ENCODE measurements around the gene GATA5.

GATA5 gene

GRCh38 chr20:62484478-62484877, 8.7 kb upstream of the GATA5 start:
- TF ChIP-seq, protein P1, sequence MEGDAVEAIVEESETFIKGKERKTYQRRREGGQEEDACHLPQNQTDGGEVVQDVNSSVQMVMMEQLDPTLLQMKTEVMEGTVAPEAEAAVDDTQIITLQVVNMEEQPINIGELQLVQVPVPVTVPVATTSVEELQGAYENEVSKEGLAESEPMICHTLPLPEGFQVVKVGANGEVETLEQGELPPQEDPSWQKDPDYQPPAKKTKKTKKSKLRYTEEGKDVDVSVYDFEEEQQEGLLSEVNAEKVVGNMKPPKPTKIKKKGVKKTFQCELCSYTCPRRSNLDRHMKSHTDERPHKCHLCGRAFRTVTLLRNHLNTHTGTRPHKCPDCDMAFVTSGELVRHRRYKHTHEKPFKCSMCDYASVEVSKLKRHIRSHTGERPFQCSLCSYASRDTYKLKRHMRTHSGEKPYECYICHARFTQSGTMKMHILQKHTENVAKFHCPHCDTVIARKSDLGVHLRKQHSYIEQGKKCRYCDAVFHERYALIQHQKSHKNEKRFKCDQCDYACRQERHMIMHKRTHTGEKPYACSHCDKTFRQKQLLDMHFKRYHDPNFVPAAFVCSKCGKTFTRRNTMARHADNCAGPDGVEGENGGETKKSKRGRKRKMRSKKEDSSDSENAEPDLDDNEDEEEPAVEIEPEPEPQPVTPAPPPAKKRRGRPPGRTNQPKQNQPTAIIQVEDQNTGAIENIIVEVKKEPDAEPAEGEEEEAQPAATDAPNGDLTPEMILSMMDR (IDR thresholded peaks at IDR 0.05; ENCODE audit: control insufficient read depth, extremely low read depth, insufficient read depth): no peak
- DNase-seq (ENCODE audit: low read depth): no peak

GRCh38 chr20:62483613-62484458, 8.0 kb upstream of the GATA5 start:
- TF ChIP-seq, protein P1 (IDR thresholded peaks at IDR 0.05; ENCODE audit: control insufficient read depth, extremely low read depth, insufficient read depth): no peak
- DNase-seq (ENCODE audit: low read depth): no peak

More at GRCh38 chr20:62484478-62484877, 8.7 kb upstream of the GATA5 start:
- H3K4me3 ChIP-seq (ENCODE audit: low read depth, low read length): no peak overlapping the region

GRCh38 chr20:62482974-62483373, 7.2 kb upstream of the GATA5 start:
- no peak for DNase-seq (ENCODE audit: low read depth)
- TF ChIP-seq, protein P1 (IDR thresholded peaks at IDR 0.05; ENCODE audit: control insufficient read depth, extremely low read depth, insufficient read depth): no peak
- no peak overlapping the region for H3K4me3 ChIP-seq (ENCODE audit: low read depth, low read length)

More at GRCh38 chr20:62483613-62484458, 8.0 kb upstream of the GATA5 start:
- no peak overlapping the region for H3K4me3 ChIP-seq (ENCODE audit: low read depth, low read length)

- TF ChIP-seq, protein P1 (IDR thresholded peaks at IDR 0.05; ENCODE audit: control insufficient read depth, extremely low read depth, insufficient read depth): no peak
- no peak overlapping the region for H3K4me3 ChIP-seq (ENCODE audit: low read depth, low read length)
- no peak for DNase-seq (ENCODE audit: low read depth)
Measured at GRCh38 chr20:62482146-62482809, 6.5 kb upstream of the GATA5 start.

DNA sequence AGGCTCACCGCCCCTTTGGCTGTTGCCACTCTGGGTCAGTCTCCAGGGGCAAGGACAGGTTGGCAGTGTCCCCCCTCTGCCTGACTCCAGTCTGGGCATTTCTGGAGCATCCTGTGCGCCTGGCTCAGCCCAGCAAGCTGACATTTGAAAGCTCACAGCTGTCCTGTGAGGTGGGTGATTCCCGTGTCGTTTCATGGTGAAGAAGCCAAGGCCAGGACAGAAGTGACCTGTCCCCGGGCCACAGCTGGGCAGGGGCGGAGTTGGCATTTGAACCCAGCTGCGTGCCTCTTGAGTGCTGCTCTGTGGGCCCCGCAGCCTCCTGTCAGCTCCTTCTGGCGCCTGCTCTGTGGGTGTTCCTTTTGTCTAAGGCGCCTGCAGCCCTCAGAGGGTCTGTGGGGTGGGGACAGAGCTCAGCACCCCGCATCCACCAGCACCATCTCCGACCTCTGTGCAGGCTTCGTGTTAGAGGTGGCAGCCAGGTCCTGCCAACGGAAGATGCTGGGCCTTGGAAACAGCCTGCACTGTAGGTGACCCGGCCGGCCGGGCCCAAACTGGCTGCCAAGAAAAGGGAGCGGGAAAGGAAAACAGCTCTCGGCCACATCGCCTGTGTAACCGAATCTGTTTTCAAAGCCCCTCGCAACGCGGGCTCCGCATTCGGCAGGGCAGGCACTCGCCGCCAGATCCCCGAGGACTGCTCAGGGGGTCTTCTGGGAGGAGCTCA, 5.8 kb upstream of the GATA5 start:
- TF ChIP-seq, protein P1 (IDR thresholded peaks at IDR 0.05; ENCODE audit: control insufficient read depth, extremely low read depth, insufficient read depth): no peak
- no peak overlapping the region for H3K4me3 ChIP-seq (ENCODE audit: low read depth, low read length)
- DNase-seq (ENCODE audit: low read depth): no peak

- TF ChIP-seq, protein P1 (IDR thresholded peaks at IDR 0.05; ENCODE audit: control insufficient read depth, extremely low read depth, insufficient read depth): no peak
- H3K4me3 ChIP-seq (ENCODE audit: low read depth, low read length): no peak overlapping the region
- DNase-seq (ENCODE audit: low read depth): no peak
Measured at GRCh38 chr20:62480318-62480717, 4.5 kb upstream of the GATA5 start.
